Ovary (tissue), 9 donors: Measurements from ENCODE around the gene CNOT6. TPM values are rescaled to one million over a fixed set of nuclear protein-coding genes. Genes with fewer than 3 reads are reported as not detected.

Experiments
- DNase-seq, 5 donors: peaks; one replicate each; pipeline ENCODE4 v3.0.0-alpha.2; 2019 to 2020
- H3K27ac ChIP-seq, 2 donors: fragments of 200-600 bp; one replicate each; pipeline versions ENCODE4 v1.5.1 to v1.8.0; 2019 to 2022
- H3K27me3 ChIP-seq: fragments of 200-600 bp; one replicate; pipeline ENCODE4 v1.8.0; 2022
- H3K36me3 ChIP-seq: fragments of 200-600 bp; sonication (generic); one replicate; pipeline ENCODE4 v1.5.1; 2019
- H3K4me1 ChIP-seq: one replicate; pipeline ENCODE4 v1.8.1; 2013; ENCODE audit warnings: mild to moderate bottlenecking, moderate library complexity; ENCODE audit not compliant: insufficient read depth
- H3K4me3 ChIP-seq: fragments of 200-600 bp; sonication (generic); one replicate; pipeline ENCODE4 v1.5.1; 2017
- H3K9me3 ChIP-seq, 2 donors: fragments of 200-600 bp in 1 of 2; sonication (generic) in 1 of 2; one replicate each; pipeline versions ENCODE4 v1.5.1 to v1.8.1; 2013 to 2019; ENCODE audit warnings: mild to moderate bottlenecking in 1 of 2, moderate library complexity in 1 of 2
- CTCF ChIP-seq, 3 donors: fragments of 450-650 bp in 2 of 3; fragments of 200-600 bp in 1 of 3; IDR thresholded peaks; one replicate each; pipeline versions ENCODE4 v1.5.1 to v1.8.0; 2016 to 2022; ENCODE audit warnings: antibody characterized with exemption in 3 of 3, mild to moderate bottlenecking in 1 of 3
- EP300 ChIP-seq: sonication (generic); formaldehyde crosslinking; IDR thresholded peaks from one replicate; pipeline ENCODE4 v1.6.1; 2017; ENCODE audit warnings: antibody characterized with exemption
- POLR2A ChIP-seq: fragments of 450-650 bp; IDR thresholded peaks from one replicate; pipeline ENCODE4 v1.6.1; 2017; ENCODE audit warnings: antibody characterized with exemption, mild to moderate bottlenecking, moderate library complexity
- WGBS, 3 donors: extraction: QIAGEN DNeasy Blood & Tissue Kit in 1 of 3; methylation state at CpG; one replicate each; pipeline versions ENCODE4 v1.1.5 to v1.1.7; 2013 to 2017; 5-methylcytosine and 5-hydroxymethylcytosine counted together
- intact Hi-C, 4 donors: fragments of 100-400 bp; cut with DNase I; formaldehyde crosslinking; loops; one replicate each; pipeline versions ENCODE4 v1.11.0 to v1.15.1; 2022 to 2023
- polyA plus RNA-seq, 2 donors: library from polyadenylated mRNA; stranded (reverse); fragments of 200-250 nt in 1 of 2; fragments of 350-450 nt in 1 of 2; fragmentation: Illumina TruSeq in 1 of 2; extraction: RNeasy Lipid Tissue Mini Kit (QIAGEN cat#74804) in 1 of 2; gene quantifications; one replicate each; pipeline ENCODE4 v1.2.3, GENCODE V29; 2013 to 2014
- total RNA-seq, 7 donors: library from RNA; depleted of rRNA in 2 of 7; stranded (reverse); fragments of >200 nt in 2 of 7; fragmentation: NEBNext Ultra II Directional in 3 of 7; extraction: Animal tissue kit (Norgen Biotek cat#: 25700) in 3 of 7; gene quantifications; one replicate each; pipeline versions ENCODE4 v1.1.0 to v1.2.4, GENCODE V29; 2016 to 2023
- donor health status: DM: no; HTN: no; CAD: no; lungs with moderate emphysema.
- donor health status: DM: no; HTN: no; CAD: no.
- donor health status: Bipolar disorder and iron deficiency.
- donor health status: DM: yes; HTN: yes; CAD: no.
- donor health status: DM: no; HTN: no; CAD: no.
- donor health status: DM: yes; HTN: yes; CAD: no.

The CNOT6 gene
- total and polyA plus RNA-seq, 9 donors = 10.3 to 24.9 (median 16.4) TPM

GRCh38 chr5:180602481-180603075 lies 108.4 kb downstream of the CNOT6 start:
- TF ChIP-seq CTCF (IDR thresholded peaks at IDR 0.05) = no peak
- TF ChIP-seq EP300 = no peak
- no peak for TF ChIP-seq POLR2A
- Histone ChIP-seq H3K9me3 (no peaks in the 10 kb centered on the region), H3K27ac (no peak overlapping the region), H3K36me3 (no peaks in the 10 kb centered on the region), H3K4me3 (no peak overlapping the region), H3K27me3 (no peaks in the 10 kb centered on the region), H3K4me1 (peaks cover 2% of the 10 kb centered on the region)
- intact Hi-C loops = no loop called here
- peak in 1 of 5 donors; percentile 25 for DNase-seq
- 43 to 59% (median 45%) methylated on average over 15 of the region's 15 CpGs for WGBS, 3 donors

GRCh38 chr5:180603076-180603594 lies 109.0 kb downstream of the CNOT6 start:
- TF ChIP-seq EP300 (no peak), POLR2A (no peak), CTCF (IDR thresholded peaks at IDR 0.05) (no peak)
- 87 to 88% (median 87%) methylated on average over 19 of the region's 19 CpGs for WGBS, 3 donors

GRCh38 chr5:180604271-180604670 lies 110.1 kb downstream of the CNOT6 start:
- Histone ChIP-seq H3K4me1 (peaks cover 2% of the 10 kb centered on the region), H3K27ac (no peak overlapping the region), H3K9me3 (no peaks in the 10 kb centered on the region), H3K27me3 (no peaks in the 10 kb centered on the region), H3K4me3 (no peak overlapping the region), H3K36me3 (no peaks in the 10 kb centered on the region)
- TF ChIP-seq CTCF (IDR thresholded peaks at IDR 0.05) = no peak
- no peak for TF ChIP-seq POLR2A
- no peak for TF ChIP-seq EP300
- intact Hi-C loops = no loop called here
- 84 to 86% (median 85%) methylated on average over 13 of the region's 13 CpGs for WGBS, 3 donors
- DNase-seq = no peak

More at GRCh38 chr5:180603076-180603594, 109.0 kb downstream of the CNOT6 start:
- peaks cover 2% of the 10 kb centered on the region for H3K4me1 ChIP-seq
- no peaks in the 10 kb centered on the region for H3K9me3 ChIP-seq
- H3K4me3 ChIP-seq = no peak overlapping the region
- H3K27me3 ChIP-seq = no peaks in the 10 kb centered on the region
- intact Hi-C loops = no loop called here
- peak in 1 of 5 donors; percentile 12 for DNase-seq
- no peak overlapping the region for H3K27ac ChIP-seq
- H3K36me3 ChIP-seq = no peaks in the 10 kb centered on the region

GRCh38 chr5:180605554-180606214 lies 111.5 kb downstream of the CNOT6 start:
- TF ChIP-seq POLR2A = no peak
- Histone ChIP-seq H3K4me3 (no peak overlapping the region), H3K4me1 (peaks cover 2% of the 10 kb centered on the region), H3K27ac (no peak overlapping the region), H3K27me3 (no peaks in the 10 kb centered on the region), H3K9me3 (no peaks in the 10 kb centered on the region), H3K36me3 (no peaks in the 10 kb centered on the region)
- intact Hi-C loops = no loop called here
- DNase-seq = no peak
- WGBS, 3 donors = 57 to 69% (median 59%) methylated on average over 11 of the region's 11 CpGs

GRCh38 chr5:180606215-180606785 lies 112.1 kb downstream of the CNOT6 start:
- Histone ChIP-seq H3K9me3 (no peaks in the 10 kb centered on the region), H3K4me1 (peaks cover 2% of the 10 kb centered on the region), H3K27ac (no peak overlapping the region), H3K36me3 (no peaks in the 10 kb centered on the region), H3K27me3 (no peaks in the 10 kb centered on the region), H3K4me3 (no peak overlapping the region)
- no peak for TF ChIP-seq POLR2A
- 80 to 86% (median 85%) methylated on average over 21 of the region's 21 CpGs for WGBS, 3 donors
- no peak for DNase-seq
- intact Hi-C loops = no loop called here
